B cell (primary cell): ENCODE results near the gene PTPN23. TPM values are rescaled to one million over a fixed set of nuclear protein-coding genes. Genes with fewer than 3 reads are reported as not detected.

Experiments used
- ATAC-seq: fragments of 200-7000 bp; cut with Tn5 transposase; one replicate; pipeline ENCODE4 v1.10.0; 2021; ENCODE audit warnings: low read depth, mild to moderate bottlenecking, moderate number of reproducible peaks, moderate library complexity
- CTCF ChIA-PET: fragments of 350-600 bp; sonication (Branson Sonifier 250); formaldehyde crosslinking; loops from one replicate; lab custom pipeline; 2021; ENCODE audit warnings: antibody characterized with exemption, inconsistent platforms; lab: Charles Lee
- POLR2A ChIA-PET: fragments of 350-600 bp; sonication (Branson Sonifier 250); formaldehyde crosslinking; loops from one replicate; lab custom pipeline; 2021; ENCODE audit warnings: antibody characterized with exemption; lab: Charles Lee
- DNase-seq: peaks from one replicate; pipeline ENCODE4 v3.0.0; 2013
- H2AFZ ChIP-seq: 2 replicates; pipeline ENCODE4 v1.6.1; 2012; ENCODE audit warnings: mild to moderate bottlenecking, low read depth, low read length; ENCODE audit not compliant: insufficient read depth, poor library complexity, severe bottlenecking
- H3K27ac ChIP-seq, 2 donors: 1 replicate in 1 of 2; 2 replicates in 1 of 2; pipeline ENCODE4 v1.5.1; 2012 to 2013; ENCODE audit warnings: low read length in 2 of 2, mild to moderate bottlenecking in 2 of 2, moderate library complexity in 1 of 2
- H3K27me3 ChIP-seq, 4 experiments: fragments of 200-600 bp in 1 of 4; sonication (generic) in 1 of 4; replicated peaks in 1 of 4; 1 replicate in 2 of 4; 2 replicates in 2 of 4; pipeline versions ENCODE4 v1.6.1 to v1.7.0; 2013 to 2016; ENCODE audit warnings: low read length in 3 of 4, mild to moderate bottlenecking in 2 of 4, mixed read lengths in 1 of 4, moderate library complexity in 1 of 4; ENCODE audit not compliant: insufficient read depth in 4 of 4, control insufficient read depth in 3 of 4; ENCODE audit errors: control extremely low read depth in 1 of 4
- H3K36me3 ChIP-seq, 2 experiments: replicated peaks in 1 of 2; 1 replicate in 1 of 2; 2 replicates in 1 of 2; pipeline versions ENCODE4 v1.6.1 to v1.7.1; 2013; ENCODE audit warnings: low read length in 1 of 2; ENCODE audit not compliant: insufficient read depth in 2 of 2, control insufficient read depth in 1 of 2; ENCODE audit errors: control extremely low read depth in 1 of 2, extremely low read depth in 1 of 2
- H3K4me1 ChIP-seq, 2 donors: fragments of 200-600 bp in 1 of 2; sonication (generic) in 1 of 2; 1 replicate in 1 of 2; 2 replicates in 1 of 2; pipeline versions ENCODE4 v1.5.1 to v1.6.1; 2013 to 2017; ENCODE audit warnings: low read length in 2 of 2; ENCODE audit not compliant: control insufficient read depth in 2 of 2, insufficient read depth in 2 of 2
- H3K4me2 ChIP-seq: replicated peaks from 2 replicates; pipeline ENCODE3; 2012; ENCODE audit warnings: mild to moderate bottlenecking, low read depth, low read length; ENCODE audit not compliant: poor library complexity, severe bottlenecking
- H3K4me3 ChIP-seq, 5 experiments: fragments of 200-600 bp in 1 of 5; sonication (generic) in 1 of 5; 1 replicate in 3 of 5; 2 replicates in 2 of 5; pipeline versions ENCODE4 v1.5.1 to v1.7.0; 2011 to 2016; ENCODE audit warnings: low read length in 4 of 5, mild to moderate bottlenecking in 4 of 5, low read depth in 2 of 5, control low read depth in 1 of 5, moderate library complexity in 1 of 5; ENCODE audit not compliant: insufficient read depth in 1 of 5; ENCODE audit errors: control extremely low read depth in 1 of 5, extremely low read depth in 1 of 5
- H3K79me2 ChIP-seq: fragments of 200-600 bp; sonication (generic); one replicate; pipeline ENCODE4 v1.6.0; 2016; ENCODE audit warnings: low read length; ENCODE audit not compliant: control insufficient read depth, insufficient read depth
- H3K9ac ChIP-seq: fragments of 200-600 bp; sonication (generic); 2 replicates; pipeline ENCODE4 v1.6.1; 2017; ENCODE audit warnings: mild to moderate bottlenecking, low read length, moderate library complexity
- H3K9me3 ChIP-seq, 3 donors: one replicate each; pipeline versions ENCODE4 v1.6.1 to v1.7.1; 2013; ENCODE audit warnings: low read length in 2 of 3; ENCODE audit not compliant: control insufficient read depth in 2 of 3, insufficient read depth in 1 of 3; ENCODE audit errors: control extremely low read depth in 1 of 3
- H4K20me1 ChIP-seq: 2 replicates; pipeline ENCODE4 v1.6.0; 2012; ENCODE audit warnings: mild to moderate bottlenecking, low read length; ENCODE audit not compliant: insufficient read depth, control insufficient read depth, poor library complexity, severe bottlenecking
- H3K27ac Mint-ChIP-seq: one replicate; pipeline ENCODE4 v1.8.0; 2021; ENCODE audit warnings: mixed read lengths
- H3K27me3 Mint-ChIP-seq: one replicate; pipeline ENCODE4 v1.8.0; 2021; ENCODE audit warnings: mixed read lengths
- H3K4me1 Mint-ChIP-seq: one replicate; pipeline ENCODE4 v1.8.0; 2021; ENCODE audit warnings: mixed read lengths
- H3K4me3 Mint-ChIP-seq: one replicate; pipeline ENCODE4 v1.8.0; 2021; ENCODE audit warnings: mixed read lengths
- H3K9me3 Mint-ChIP-seq: one replicate; pipeline ENCODE4 v1.8.0; 2022; ENCODE audit warnings: mixed read lengths; ENCODE audit not compliant: insufficient read depth
- EZH2 ChIP-seq: IDR thresholded peaks from 2 replicates; pipeline ENCODE4 v1.6.1; 2012; ENCODE audit warnings: borderline replicate concordance, low read depth, mild to moderate bottlenecking, moderate library complexity, low read length; ENCODE audit not compliant: insufficient read depth, poor library complexity, severe bottlenecking
- WGBS: methylation state at CpG from one replicate; pipeline ENCODE4 v1.1.5; 2013; ENCODE audit warnings: missing lambda C conversion rate; ENCODE audit not compliant: insufficient coverage; 5-methylcytosine and 5-hydroxymethylcytosine counted together
- intact Hi-C: fragments of 100-400 bp; cut with micrococcal nuclease; formaldehyde crosslinking; loops from one replicate; pipeline ENCODE4 v1.10.0; 2022
- polyA plus RNA-seq: library from polyadenylated mRNA; depleted of rRNA; stranded (reverse); fragments of >200 nt; gene quantifications from 2 replicates; pipeline ENCODE4 v1.2.3, GENCODE V29; 2012
- total RNA-seq, 2 donors: library from RNA; stranded (reverse); fragments of 120-200 nt in 1 of 2; gene quantifications; 1 replicate in 1 of 2; 2 replicates in 1 of 2; pipeline versions ENCODE4 v1.2.3 to v1.2.4, GENCODE V29; 2013 to 2022
- TF ChIP-seq, protein P1 (sequence below): fragments of 200-600 bp; IDR thresholded peaks from one replicate; pipeline ENCODE4 v1.8.0; 2022; ENCODE audit warnings: antibody characterized with exemption, mild to moderate bottlenecking

PTPN23 gene
- total and polyA plus RNA-seq, 2 donors (not counting 1 experiment from before 2014, with no cell fraction given): 21.3 to 68.8 TPM

- Histone ChIP-seq H3K9me3 (no peaks in the 10 kb centered on the region), H3K36me3 (peaks cover 0 to 54% of the 10 kb centered on the region in 2 experiments), H3K4me1 (peaks cover 11 to 12% of the 10 kb centered on the region in 2 donors), H3K9ac (peak overlapping the region; percentile 27), H3K27me3 (no peaks in the 10 kb centered on the region), H3K27ac (peak overlapping the region; percentile 77 to 87), H3K4me2 (peak overlapping the region; percentile 64), H3K79me2 (no peaks in the 10 kb centered on the region), H2AFZ (peak overlapping the region; percentile 81), H3K4me3 (peak overlapping the region in 2 of 5 experiments; percentile 8 to 9), H4K20me1 (peaks cover 16% of the 10 kb centered on the region)
- DNase-seq (peak; percentile 92), ATAC-seq (peak; percentile 98)
- H3K27ac Mint-ChIP-seq: peak overlapping the region; percentile 99
- H3K4me3 Mint-ChIP-seq: peak overlapping the region; percentile 76
- ChIA-PET POLR2A (interaction anchor here (1.0 to 1.3 kb wide), 2 partner anchors 55 to 368 kb away, joined by 3 to 4 read pairs; partner anchors contain the start of gene SCAP), CTCF (interaction anchor here (0.6 to 2.7 kb wide), 23 partner anchors 9 to 569 kb away, joined by 3 to 36 read pairs (median 4); partner anchors contain the start of genes PTPN23 and SCAP)
- H3K27me3 Mint-ChIP-seq: no peaks in the 10 kb centered on the region
- H3K4me1 Mint-ChIP-seq: peaks cover 14% of the 10 kb centered on the region
- TF ChIP-seq, protein P1, sequence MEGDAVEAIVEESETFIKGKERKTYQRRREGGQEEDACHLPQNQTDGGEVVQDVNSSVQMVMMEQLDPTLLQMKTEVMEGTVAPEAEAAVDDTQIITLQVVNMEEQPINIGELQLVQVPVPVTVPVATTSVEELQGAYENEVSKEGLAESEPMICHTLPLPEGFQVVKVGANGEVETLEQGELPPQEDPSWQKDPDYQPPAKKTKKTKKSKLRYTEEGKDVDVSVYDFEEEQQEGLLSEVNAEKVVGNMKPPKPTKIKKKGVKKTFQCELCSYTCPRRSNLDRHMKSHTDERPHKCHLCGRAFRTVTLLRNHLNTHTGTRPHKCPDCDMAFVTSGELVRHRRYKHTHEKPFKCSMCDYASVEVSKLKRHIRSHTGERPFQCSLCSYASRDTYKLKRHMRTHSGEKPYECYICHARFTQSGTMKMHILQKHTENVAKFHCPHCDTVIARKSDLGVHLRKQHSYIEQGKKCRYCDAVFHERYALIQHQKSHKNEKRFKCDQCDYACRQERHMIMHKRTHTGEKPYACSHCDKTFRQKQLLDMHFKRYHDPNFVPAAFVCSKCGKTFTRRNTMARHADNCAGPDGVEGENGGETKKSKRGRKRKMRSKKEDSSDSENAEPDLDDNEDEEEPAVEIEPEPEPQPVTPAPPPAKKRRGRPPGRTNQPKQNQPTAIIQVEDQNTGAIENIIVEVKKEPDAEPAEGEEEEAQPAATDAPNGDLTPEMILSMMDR: peak; percentile 89
- TF ChIP-seq EZH2: no peak
- no peaks in the 10 kb centered on the region for H3K9me3 Mint-ChIP-seq
- WGBS: 81% methylated on average over 24 of the region's 29 CpGs
- intact Hi-C loops: loop anchor here (1.0 to 5.0 kb wide), 4 partner anchors 40 to 382 kb away; partner anchors contain the start of genes DHX30 and SCAP
Measured at GRCh38 chr3:47420511-47421484, 40.0 kb downstream of the PTPN23 start.
